ENCODE results near the gene CCM2L.

The CCM2L gene

DNA sequence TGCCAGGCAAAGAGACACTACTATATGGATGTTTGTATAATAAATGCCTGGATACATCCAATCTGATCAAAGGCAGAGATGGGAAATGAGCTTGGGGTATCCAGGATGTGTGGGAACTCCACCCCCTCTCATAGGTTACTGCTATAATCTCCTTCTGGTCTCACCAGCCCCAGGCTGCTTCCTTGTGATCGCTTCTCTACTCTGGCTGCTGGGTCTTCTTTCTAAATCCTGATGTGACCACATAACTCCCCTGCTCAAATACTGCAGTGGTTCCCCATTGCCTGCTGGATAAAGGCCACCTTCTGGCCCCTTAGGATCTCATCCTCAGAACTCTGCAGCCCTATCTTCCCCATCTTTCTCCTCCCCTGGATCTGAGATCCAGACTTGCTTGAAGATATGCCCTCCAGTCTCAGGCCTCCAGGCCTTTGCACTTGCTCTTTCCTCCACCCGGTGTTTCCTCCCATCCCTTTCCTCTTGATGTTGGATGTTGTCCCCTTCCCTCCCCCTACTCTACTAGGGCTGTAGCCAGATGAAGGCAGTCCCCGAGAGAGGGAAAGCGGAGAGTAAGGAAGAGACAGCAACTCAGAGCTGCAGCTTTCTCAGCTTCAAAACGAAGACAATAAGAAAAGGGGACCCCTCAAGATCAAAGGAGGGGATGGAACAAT is 43.1 kb upstream of the CCM2L start:
- H3K4me3 ChIP-seq (ENCODE audit: insufficient read depth, low read length, poor library complexity, severe bottlenecking), result no peak overlapping the region

DNA sequence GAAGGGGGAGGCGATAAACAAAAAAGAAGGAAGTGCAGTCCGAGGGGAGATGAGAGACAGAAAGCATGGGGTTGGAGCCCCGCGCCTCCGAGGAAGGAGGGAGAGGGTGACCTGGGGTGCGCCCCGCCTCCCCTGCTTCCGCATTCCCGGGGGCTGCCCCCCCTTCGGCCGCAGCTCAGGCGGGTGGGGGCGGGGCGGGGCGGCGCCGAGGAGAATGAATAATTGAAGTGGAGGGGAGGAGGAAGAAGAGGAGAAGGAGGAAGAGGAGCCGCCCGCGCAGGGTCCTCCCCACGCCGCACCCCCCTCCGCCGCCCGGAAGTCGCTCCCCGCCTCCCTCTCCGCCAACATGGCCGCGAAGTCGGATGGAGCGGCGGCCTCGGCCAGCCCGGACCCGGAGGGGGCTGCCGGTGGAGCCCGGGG is 42.4 kb upstream of the CCM2L start, which contains the start of gene XKR7:
XKR7 (plus strand) TSS at position 322 of the 420 bp plus-strand sequence; CDS start at position 347, 25 bp downstream.
- H3K4me2 ChIP-seq (ENCODE audit: low read depth, low read length, poor library complexity, severe bottlenecking), result no peak within 1 kb of the TSS
- no peaks in the 10 kb centered on the region for H3K79me2 ChIP-seq (ENCODE audit: insufficient read depth, low read length)
- H3F3A ChIP-seq (ENCODE audit: insufficient read depth), result no peaks in the 10 kb centered on the region
- TF ChIP-seq, protein P1, sequence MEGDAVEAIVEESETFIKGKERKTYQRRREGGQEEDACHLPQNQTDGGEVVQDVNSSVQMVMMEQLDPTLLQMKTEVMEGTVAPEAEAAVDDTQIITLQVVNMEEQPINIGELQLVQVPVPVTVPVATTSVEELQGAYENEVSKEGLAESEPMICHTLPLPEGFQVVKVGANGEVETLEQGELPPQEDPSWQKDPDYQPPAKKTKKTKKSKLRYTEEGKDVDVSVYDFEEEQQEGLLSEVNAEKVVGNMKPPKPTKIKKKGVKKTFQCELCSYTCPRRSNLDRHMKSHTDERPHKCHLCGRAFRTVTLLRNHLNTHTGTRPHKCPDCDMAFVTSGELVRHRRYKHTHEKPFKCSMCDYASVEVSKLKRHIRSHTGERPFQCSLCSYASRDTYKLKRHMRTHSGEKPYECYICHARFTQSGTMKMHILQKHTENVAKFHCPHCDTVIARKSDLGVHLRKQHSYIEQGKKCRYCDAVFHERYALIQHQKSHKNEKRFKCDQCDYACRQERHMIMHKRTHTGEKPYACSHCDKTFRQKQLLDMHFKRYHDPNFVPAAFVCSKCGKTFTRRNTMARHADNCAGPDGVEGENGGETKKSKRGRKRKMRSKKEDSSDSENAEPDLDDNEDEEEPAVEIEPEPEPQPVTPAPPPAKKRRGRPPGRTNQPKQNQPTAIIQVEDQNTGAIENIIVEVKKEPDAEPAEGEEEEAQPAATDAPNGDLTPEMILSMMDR (IDR thresholded peaks at IDR 0.05; ENCODE audit: insufficient read depth, low read length, poor library complexity, severe bottlenecking), result no peak
- TF ChIP-seq EZH2phosphoT487 (conservative IDR thresholded peaks at IDR 0.05; ENCODE audit: low read length), result no peak
- no peaks in the 10 kb centered on the region for H3K9me3 ChIP-seq (ENCODE audit: insufficient read depth, low read length)
- no peaks in the 10 kb centered on the region for H3K36me3 ChIP-seq (ENCODE audit: low read length)
- no peak within 1 kb of the TSS for H3K9ac ChIP-seq (ENCODE audit: low read length)
- no peaks in the 10 kb centered on the region for H3K27me3 ChIP-seq (ENCODE audit: low read length)
- no peaks in the 10 kb centered on the region for H3K9me2 ChIP-seq (replicated peaks; ENCODE audit: insufficient read depth, low read length)
- no peak within 1 kb of the TSS for H2AFZ ChIP-seq (ENCODE audit: low read depth, low read length, severe bottlenecking)
- no peak within 1 kb of the TSS for H3K27ac ChIP-seq (ENCODE audit: low read depth, low read length)
- H4K20me1 ChIP-seq (ENCODE audit: low read depth, low read length), result no peaks in the 10 kb centered on the region
- H3K4me3 ChIP-seq (ENCODE audit: insufficient read depth, low read length, poor library complexity, severe bottlenecking), result no peak within 1 kb of the TSS

More for the DNA sequence above, 43.1 kb upstream of the CCM2L start:
- H4K20me1 ChIP-seq (ENCODE audit: low read depth, low read length), result no peaks in the 10 kb centered on the region
- no peaks in the 10 kb centered on the region for H3K36me3 ChIP-seq (ENCODE audit: low read length)
- H3K27ac ChIP-seq (ENCODE audit: low read depth, low read length), result no peak overlapping the region
- no peak overlapping the region for H3K4me2 ChIP-seq (ENCODE audit: low read depth, low read length, poor library complexity, severe bottlenecking)
- no peak overlapping the region for H2AFZ ChIP-seq (ENCODE audit: low read depth, low read length, severe bottlenecking)
- H3K79me2 ChIP-seq (ENCODE audit: insufficient read depth, low read length), result no peaks in the 10 kb centered on the region
- TF ChIP-seq EZH2phosphoT487 (conservative IDR thresholded peaks at IDR 0.05; ENCODE audit: low read length), result no peak
- TF ChIP-seq, protein P1 (IDR thresholded peaks at IDR 0.05; ENCODE audit: insufficient read depth, low read length, poor library complexity, severe bottlenecking), result no peak
- no peaks in the 10 kb centered on the region for H3F3A ChIP-seq (ENCODE audit: insufficient read depth)
- no peaks in the 10 kb centered on the region for H3K27me3 ChIP-seq (ENCODE audit: low read length)
- no peak overlapping the region for H3K9ac ChIP-seq (ENCODE audit: low read length)
- no peaks in the 10 kb centered on the region for H3K9me3 ChIP-seq (ENCODE audit: insufficient read depth, low read length)
- H3K9me2 ChIP-seq (replicated peaks; ENCODE audit: insufficient read depth, low read length), result no peaks in the 10 kb centered on the region

DNA sequence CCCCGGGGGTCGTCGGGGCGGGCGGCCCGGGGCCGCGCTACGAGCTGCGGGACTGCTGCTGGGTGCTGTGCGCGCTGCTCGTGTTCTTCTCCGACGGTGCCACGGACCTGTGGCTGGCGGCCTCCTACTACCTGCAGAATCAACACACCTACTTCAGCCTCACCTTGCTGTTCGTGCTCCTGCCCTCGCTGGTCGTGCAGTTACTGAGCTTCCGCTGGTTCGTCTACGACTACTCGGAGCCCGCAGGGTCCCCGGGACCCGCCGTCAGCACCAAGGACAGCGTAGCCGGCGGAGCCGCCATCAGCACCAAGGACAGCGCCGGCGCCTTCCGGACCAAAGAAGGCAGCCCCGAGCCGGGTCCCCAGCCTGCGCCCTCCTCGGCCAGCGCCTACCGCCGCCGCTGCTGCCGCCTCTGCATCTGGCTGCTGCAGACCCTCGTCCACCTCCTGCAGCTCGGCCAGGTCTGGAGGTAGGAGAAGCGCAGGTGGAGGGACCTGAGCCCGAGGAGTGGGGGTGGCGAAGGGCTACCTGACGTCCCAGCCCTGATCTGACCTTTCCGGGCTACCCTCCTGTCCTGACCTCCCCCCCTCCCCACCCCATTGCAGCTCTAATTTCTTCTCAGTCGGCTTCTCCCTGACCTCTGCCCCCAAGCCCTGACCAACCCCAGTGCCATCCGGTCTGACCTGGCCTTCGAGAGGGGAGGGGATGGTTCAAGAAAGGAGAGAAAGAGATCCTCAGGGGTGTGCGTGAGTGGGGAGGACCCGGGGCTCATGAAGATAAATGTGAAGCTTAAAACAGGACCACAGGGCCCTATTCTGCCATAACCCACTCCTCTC is 41.7 kb upstream of the CCM2L start:
- Histone ChIP-seq H3K79me2 (ENCODE audit: insufficient read depth, low read length) (no peaks in the 10 kb centered on the region), H3K4me2 (ENCODE audit: low read depth, low read length, poor library complexity, severe bottlenecking) (no peak overlapping the region), H4K20me1 (ENCODE audit: low read depth, low read length) (no peaks in the 10 kb centered on the region), H3K36me3 (ENCODE audit: low read length) (no peaks in the 10 kb centered on the region), H3K9ac (ENCODE audit: low read length) (no peak overlapping the region), H3K9me2 (replicated peaks; ENCODE audit: insufficient read depth, low read length) (no peaks in the 10 kb centered on the region), H3K9me3 (ENCODE audit: insufficient read depth, low read length) (no peaks in the 10 kb centered on the region), H2AFZ (ENCODE audit: low read depth, low read length, severe bottlenecking) (no peak overlapping the region), H3K4me3 (ENCODE audit: insufficient read depth, low read length, poor library complexity, severe bottlenecking) (no peak overlapping the region), H3K27me3 (ENCODE audit: low read length) (no peaks in the 10 kb centered on the region), H3F3A (ENCODE audit: insufficient read depth) (no peaks in the 10 kb centered on the region), H3K27ac (ENCODE audit: low read depth, low read length) (no peak overlapping the region)
- TF ChIP-seq EZH2phosphoT487 (conservative IDR thresholded peaks at IDR 0.05; ENCODE audit: low read length), result no peak
- TF ChIP-seq, protein P1 (IDR thresholded peaks at IDR 0.05; ENCODE audit: insufficient read depth, low read length, poor library complexity, severe bottlenecking), result no peak
